Muscle of back (tissue), 11 donors: Measurements from ENCODE around the gene AOPEP. TPM values are rescaled to one million over a fixed set of nuclear protein-coding genes. Genes with fewer than 3 reads are reported as not detected.

Source experiments
- DNase-seq, 3 donors: peaks; one replicate each; pipeline versions ENCODE4 v3.0.0 to v3.0.0-alpha.2; 2013
- polyA plus RNA-seq, 10 donors: library from polyadenylated mRNA; unstranded; fragments of 120-200 nt; gene quantifications; one replicate each; pipeline ENCODE4 v1.2.1, GENCODE V29; 2013; ENCODE audit not compliant: insufficient read length in 10 of 10

Gene AOPEP
- polyA plus RNA-seq, 10 donors: 25.6 to 44.3 (median 32.8) TPM

GRCh38 chr9:95058121-95058785, 331.8 kb downstream of the AOPEP start:
- DNase-seq: no peak

- no peak for DNase-seq
These were observed 332.4 kb downstream of the AOPEP start for GRCh38 chr9:95058795-95059386.

GRCh38 chr9:95060234-95060633, 333.7 kb downstream of the AOPEP start:
- no peak for DNase-seq

- no peak for DNase-seq
These were observed 334.4 kb downstream of the AOPEP start for GRCh38 chr9:95060916-95061315.

GRCh38 chr9:95061916-95062595, 335.6 kb downstream of the AOPEP start:
- DNase-seq: peak; percentile 51 to 73 (median 68)

- no peak for DNase-seq
These were observed 336.1 kb downstream of the AOPEP start for GRCh38 chr9:95062596-95063065.

- DNase-seq: no peak
These were observed 336.8 kb downstream of the AOPEP start for GRCh38 chr9:95063300-95063699.

- no peak for DNase-seq
These were observed 338.7 kb downstream of the AOPEP start for GRCh38 chr9:95065224-95065623.

- no peak for DNase-seq
These were observed 340.6 kb downstream of the AOPEP start for GRCh38 chr9:95067057-95067456.

GRCh38 chr9:95067897-95068296, 341.4 kb downstream of the AOPEP start:
- DNase-seq: no peak

- no peak for DNase-seq
These were observed 344.1 kb downstream of the AOPEP start for GRCh38 chr9:95070549-95071021.

- no peak for DNase-seq
These were observed 345.0 kb downstream of the AOPEP start for GRCh38 chr9:95071450-95071849.

GRCh38 chr9:95071925-95072324, 345.4 kb downstream of the AOPEP start:
- DNase-seq: no peak

GRCh38 chr9:95073042-95073607, 346.6 kb downstream of the AOPEP start:
- DNase-seq: no peak

GRCh38 chr9:95073918-95074317, 347.4 kb downstream of the AOPEP start:
- DNase-seq: no peak

GRCh38 chr9:95074632-95075031, 348.1 kb downstream of the AOPEP start:
- no peak for DNase-seq

GRCh38 chr9:95075700-95076099, 349.2 kb downstream of the AOPEP start:
- no peak for DNase-seq

- no peak for DNase-seq
These were observed 350.2 kb downstream of the AOPEP start for GRCh38 chr9:95076696-95077052.

GRCh38 chr9:95077053-95077765, 350.7 kb downstream of the AOPEP start:
- no peak for DNase-seq

- no peak for DNase-seq
These were observed 351.4 kb downstream of the AOPEP start for GRCh38 chr9:95077766-95078370.

GRCh38 chr9:95078511-95078910, 352.0 kb downstream of the AOPEP start:
- no peak for DNase-seq

- DNase-seq: no peak
These were observed 352.4 kb downstream of the AOPEP start for GRCh38 chr9:95078939-95079338.
